Pons (tissue), 1 donor: ENCODE measurements around the gene TSPAN10.
"Not testable (repeated sequence)": the region's sequence is repeated elsewhere in the genome, so short reads cannot be mapped to it uniquely, and the experiment has no call there.

Experiments
- DNase-seq: peaks from one replicate; pipeline ENCODE4 v3.0.0-alpha.2; 2016; ENCODE audit warnings: low spot score

Gene TSPAN10

DNA sequence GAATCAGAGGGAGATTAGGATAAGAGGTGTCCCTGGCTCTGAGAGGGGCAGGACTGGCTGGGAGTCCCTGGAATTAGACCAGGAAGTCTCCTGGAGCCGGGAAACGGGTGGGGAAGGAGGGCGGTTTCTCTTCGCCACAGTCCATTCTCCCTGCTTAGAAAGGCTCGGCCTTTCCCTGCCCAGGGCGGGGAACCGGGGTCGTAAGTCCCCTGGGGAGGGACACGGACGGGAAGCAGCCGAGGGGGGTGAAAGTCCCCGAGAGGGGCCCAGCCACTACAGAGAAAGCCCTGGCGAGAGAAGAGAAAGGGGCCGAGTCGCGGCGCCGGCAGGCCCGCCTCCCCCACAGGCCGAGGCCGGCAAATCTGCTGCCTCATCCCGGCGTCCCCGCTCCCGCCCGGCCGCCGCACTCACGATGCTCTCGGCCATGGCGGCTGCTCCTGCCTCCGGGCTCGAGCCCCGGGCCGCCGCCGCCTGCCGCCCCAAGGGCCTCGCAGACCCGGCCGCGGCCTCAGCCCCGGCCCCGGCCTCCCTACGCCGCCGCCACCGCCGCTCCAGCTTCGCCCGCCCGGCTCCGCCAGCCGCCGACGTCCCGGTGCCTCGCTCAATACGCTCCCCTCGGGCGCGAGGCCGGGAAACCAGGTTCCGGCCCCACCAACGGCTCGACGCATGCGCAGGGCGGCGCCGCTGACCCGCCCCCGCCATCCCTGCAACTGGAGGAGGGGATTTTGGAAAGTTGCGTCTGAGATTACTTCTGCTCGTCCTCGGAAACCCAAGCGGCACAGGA, at the start of gene TSPAN10, which contains the start of gene NPLOC4:
TSS of gene TSPAN10 (plus strand) at position 692 of the 784 bp plus-strand sequence. CDS start 5,217 bp downstream, outside the sequence.
TSS of gene NPLOC4 (minus strand) at position 608 of the 784 bp plus-strand sequence. CDS start at position 426, 182 bp downstream.
- DNase-seq: peak; percentile 64

DNA sequence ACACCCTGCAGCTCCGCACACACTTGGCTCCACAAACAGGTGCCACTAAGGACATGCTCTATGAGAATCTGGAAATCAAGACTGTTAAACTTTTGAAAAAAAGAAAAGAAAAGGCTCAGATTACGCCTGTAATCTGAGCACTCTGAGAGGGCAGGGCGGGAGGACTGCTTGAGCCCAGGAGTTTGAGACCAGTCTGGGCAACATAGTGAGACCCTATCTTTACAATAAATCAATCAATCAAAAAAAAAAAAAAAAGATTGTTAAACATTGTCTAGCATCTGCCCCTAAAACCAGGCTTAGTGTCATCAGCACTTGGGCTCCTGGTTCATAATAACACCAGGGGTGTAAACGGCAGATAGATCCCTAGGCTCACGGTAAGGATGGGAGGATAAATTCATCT, 47.4 kb upstream of the TSPAN10 start:
- DNase-seq: no peak

DNA sequence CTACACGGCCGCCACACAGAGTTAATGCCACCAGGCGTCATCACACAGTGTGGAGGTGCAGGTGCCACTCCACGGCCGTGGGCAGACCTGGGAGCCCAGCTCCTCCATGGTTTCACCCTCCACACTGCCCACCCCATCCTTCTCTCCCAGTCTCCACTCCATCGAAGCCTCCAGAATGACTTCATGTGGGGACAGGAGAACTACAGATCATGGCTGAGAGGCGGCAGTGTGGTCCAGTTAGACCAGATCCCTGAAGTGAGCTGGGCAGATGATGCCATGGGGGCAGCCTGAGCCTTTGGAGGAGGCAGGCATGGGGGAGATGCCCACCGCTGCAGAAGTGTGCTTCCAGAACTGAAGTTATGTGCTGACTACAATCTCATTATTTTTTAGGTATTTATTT, 46.9 kb upstream of the TSPAN10 start:
- no peak for DNase-seq

DNA sequence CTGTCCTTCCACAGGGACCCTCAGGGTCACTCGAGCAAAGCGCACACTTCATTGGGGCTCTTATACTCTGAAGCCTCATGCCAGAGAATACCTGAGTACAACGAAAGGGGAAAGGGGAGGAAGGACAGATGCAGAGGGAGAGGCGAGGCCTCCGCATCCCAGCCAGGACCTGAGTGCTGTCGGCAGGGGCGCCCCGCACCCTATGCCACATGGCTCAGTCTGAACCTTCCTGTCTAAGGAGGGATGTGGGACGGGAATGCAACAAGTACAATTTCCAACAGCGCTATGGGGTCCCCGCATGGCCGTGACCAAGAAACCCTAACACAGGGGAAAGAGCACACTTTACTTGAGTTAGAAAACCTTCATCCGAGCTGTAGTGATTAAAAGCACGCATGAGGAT, 45.0 kb upstream of the TSPAN10 start:
- DNase-seq: no peak

DNA sequence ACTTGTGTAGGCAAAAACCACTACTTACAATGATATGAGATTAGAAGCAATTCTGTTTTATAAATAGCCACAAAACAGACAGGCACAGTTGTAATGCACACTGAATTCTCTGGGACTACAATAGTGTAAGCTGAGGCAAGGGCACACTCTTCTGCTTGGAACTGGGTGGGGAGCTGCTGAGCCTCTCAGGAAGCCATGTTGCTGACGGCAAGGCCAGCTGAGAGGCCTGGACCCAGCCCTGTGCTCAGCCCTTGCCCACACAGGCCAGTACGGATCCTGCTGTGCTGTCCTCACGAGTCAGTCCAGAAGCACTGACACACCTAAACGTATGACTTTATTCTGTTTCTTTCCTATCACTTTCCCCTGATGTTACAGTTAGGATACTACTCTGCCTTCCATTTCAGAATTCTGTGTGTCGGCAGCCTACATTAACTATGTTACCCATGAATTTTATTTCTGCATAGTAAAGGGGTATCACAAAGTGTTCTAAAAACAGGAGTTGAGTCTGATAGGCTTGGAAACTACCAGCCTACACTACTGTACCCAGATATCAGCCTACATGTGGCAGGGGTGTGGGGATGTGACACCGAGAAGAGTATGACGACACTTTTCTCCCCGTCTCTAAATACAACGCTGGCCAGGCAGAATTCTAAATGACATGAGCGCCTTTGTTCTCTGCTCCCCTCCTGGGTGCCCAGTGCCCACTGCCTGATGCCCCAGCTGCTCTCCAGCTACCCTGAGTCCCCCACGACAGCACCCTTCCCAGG, 43.7 kb upstream of the TSPAN10 start:
- DNase-seq: no peak

DNA sequence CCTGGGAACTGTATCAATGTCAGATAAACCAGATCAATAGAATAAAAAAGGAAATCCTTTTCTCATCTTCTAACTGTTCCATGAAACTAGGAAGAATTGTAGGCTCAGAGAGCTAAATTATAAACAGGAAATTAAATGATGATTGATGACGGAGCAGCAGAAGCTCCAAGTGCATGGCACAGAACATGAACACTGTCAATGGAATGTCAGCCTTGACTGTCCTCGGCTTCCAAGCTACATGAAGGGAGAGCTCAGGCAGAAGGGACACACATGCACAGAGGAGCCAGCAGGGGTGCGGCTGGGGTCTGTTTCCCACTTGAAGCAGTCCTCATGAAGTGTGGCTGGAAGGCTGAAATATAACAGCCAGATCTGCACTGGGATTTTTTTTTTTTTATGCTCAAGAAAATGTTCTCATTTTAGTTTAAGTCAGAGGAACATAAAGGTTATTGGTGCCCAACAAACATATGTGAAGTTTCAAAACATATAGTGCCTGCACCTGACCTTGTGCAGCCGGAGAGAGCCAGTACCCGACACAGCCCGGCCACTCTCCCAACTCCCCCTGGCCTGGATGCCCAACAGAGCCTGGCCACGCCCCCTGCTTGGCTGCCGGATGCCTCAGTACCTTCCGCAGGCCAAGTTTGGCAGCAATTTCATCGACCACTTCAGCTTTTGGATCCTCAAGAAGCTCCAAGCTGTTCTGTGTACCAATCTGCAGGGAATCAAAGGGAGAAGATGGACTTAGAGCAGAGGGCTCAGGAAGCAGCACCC, 37.1 kb upstream of the TSPAN10 start:
- no peak for DNase-seq

DNA sequence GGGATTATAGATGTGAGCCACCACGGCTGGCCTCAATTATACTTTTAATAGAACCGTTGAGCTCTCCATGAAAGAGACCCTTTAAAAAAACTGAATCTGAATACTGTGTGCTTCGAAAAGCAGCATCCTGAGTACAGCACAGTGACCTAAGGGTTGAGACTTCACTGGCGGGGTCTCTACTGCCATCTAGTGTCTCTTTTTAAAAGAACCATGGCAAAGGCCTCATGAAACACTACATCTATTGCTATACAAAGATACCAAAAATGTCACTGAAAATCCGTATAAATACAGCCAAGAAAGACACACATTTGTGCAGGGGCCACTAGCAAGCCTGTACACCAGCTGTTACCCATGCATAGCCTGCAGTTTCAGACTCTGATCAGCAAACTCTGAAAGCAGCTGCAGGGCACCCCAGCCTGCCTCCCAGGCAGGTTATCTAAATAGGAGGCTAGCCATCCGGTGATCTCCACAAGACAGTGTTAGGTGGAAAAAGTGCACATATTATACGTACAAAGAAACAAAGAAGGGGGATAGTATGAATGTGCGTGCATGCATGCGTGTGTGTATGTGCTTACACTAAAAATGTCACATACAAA, 35.4 kb upstream of the TSPAN10 start:
- peak; percentile 62 for DNase-seq

DNA sequence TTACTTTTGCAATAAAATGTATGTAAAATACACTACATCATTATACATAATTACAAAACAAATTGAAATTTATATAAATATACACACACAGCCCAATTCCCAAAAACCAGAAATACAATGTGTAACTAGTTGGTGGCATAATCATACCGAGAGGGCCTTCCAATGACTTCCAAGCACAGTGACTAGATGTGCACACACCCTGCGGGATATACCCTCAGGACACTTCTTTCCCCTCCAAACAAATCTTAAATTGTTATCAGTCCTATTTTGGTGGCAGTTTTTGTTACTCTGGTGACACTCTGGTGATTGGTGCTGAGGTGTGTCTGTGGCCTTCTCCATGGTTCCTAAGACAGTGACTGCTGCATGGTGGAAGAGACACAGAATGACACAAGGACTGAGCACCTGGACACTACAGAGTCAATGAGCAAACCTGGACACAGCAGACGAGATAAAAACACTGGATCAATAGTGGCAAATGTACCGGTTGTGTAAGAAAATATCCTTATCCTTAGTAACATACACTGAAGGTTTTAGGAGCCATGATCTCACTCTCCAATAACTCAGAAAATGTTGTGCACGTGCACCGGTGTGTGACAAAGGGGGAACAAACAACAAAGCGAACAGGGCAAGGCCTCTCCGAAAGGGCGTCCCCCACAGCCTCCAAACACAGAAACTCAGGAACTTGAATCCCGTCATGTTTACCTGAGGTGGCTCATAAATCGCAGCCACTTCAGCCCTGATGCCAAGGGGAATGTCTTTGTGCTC, 33.0 kb upstream of the TSPAN10 start:
- no peak for DNase-seq

DNA sequence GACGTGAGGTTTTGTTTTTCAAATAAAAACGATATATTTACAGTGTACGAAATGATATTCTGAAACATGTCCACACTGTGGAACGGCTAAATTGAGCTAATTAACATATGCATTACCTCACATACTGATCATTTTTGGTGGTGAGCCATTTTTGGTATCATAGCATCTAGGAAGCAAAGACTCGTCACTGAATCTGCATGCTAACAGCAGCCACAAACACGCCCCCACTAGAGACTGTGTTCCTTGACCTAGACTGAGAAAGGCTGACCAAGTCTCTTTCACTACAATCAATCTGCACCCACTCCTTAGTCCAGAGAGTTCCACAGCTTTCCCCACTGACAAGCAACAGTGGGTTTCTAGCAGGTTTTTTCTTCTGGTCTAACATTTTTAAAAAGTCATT, 29.6 kb upstream of the TSPAN10 start:
- no peak for DNase-seq

DNA sequence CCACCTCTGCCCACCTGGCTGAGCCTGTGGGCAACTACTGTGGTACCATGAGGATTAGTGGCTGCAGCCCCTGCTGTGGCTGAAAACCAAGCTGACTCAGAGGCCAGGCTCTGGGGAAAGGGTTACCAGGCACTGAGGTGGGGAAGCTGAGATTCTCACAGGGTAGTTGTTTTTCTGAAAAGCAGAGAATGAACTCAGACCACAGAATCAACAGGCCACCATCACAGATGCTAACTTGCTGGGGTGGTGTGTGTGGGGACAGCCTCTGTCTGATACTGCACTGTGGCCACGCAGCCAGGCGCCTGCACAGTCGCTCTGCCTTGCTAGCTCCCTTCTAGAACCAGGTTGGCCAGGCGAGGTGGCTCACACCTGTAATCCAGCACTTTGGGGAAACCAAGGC, 28.9 kb upstream of the TSPAN10 start:
- no peak for DNase-seq

DNA sequence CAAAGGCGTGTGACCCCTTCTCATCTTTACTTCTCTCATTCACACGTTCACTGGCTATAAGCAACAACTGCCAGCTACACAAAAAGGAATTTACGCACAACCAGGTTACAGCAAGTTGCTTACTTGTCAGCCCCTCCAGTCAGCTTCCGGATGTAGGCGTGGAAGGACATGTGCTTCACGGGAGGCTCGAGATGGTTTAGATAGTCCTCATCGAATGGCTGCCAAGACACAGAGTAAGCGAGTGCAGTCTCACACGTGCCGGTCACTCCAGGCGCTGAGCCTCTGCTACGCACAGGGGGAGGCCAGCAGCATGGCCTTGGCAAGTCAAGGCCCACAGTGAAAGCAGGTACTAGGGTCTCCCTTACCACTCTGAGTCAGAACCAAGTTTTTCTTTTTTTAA, 28.4 kb upstream of the TSPAN10 start:
- DNase-seq: no peak

DNA sequence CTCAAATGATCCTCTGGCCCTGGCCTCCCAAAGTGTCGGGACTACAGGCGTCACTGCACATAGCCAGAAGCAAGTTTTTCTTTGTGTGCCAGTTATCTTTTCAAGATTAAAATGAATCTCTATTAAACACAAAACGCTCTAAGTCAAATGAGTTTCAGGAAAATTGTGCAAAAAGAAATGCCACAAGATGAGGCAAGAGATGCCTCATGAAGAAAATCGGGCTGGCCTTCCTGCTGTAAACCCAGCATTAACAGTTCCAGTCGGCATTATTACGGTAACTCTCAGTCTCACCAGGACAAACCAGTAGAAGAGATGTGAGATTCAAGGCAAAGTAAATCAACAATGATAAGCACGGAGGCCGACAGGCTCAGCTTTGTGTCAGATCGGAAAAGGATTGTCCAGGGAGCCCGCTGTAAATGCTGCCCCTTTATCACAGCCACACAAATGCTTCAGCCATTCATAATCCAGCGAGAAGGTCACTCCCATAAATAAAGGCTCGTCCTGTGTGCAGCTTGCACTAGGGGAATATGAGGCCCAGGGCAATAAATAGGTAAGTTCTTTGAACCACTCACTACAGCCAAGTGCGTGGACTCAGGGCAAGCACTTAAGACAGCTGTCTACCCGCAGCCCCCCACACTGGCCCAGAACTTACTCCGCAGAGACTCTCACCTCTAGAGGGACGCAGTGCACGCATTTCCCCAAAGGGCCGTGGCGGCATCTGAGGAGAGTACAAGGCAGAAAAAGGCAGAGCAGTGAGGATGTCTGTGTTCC, 27.3 kb upstream of the TSPAN10 start:
- no peak for DNase-seq

DNA sequence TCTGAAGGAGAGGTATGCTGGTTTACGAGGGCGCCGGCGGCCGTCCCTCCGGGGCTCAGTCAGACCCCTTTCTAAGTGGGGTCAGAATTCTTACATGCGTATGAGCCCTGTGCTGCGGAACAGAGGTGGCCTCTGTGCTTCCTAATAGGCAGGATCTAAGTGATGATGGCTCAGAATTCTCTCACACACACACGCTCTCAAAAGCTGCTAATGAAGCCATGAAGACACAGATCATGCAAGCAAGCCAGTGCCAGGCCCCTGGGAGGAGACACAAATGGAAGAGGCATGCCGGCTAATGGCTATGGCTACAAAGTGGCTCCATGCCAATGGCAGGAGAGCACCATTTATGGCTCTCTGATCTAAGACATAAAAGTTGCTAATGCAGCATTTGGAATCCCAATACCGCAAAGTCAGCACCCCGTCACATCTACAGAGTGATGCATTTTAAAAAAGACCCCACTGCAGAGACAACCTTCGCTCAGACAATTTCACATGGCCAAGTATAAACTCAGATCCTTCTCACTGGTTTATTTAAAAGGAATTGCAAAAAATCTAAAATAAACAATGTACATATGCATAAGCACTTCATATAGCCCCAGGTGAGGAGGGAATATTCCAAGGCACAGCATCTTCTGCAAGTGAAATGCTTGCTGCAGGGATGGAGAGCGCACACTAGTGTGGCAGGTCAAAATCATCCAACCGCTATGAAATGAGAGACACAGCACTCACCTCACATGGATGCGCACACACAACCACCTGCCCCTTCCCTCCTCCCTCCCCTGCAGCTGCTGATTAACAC, 24.6 kb upstream of the TSPAN10 start:
- DNase-seq: no peak

DNA sequence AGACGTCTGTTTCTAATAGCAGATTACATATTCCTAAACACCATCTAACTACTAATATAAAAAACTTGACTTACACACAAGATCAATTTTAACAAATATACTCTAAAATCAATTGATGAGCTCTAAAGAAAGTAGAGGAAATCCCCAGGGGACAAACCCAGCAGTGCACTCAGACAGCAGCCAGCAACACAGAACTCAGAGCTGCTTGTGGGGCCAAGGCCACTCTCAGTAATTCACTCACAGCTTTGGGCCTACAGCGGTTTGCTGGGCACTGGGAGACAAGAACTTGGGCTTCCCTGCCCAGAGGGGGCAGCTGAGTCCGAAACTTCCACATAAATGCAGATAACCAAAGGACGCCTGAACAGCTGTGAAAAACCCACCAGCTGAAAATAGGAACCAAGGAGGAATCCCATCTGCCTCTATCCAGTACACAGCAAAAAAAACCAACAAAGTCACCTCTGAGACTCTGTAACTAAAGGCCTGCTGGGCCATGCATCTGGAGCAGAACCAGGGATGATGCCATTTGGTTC, 21.5 kb upstream of the TSPAN10 start:
- no peak for DNase-seq

DNA sequence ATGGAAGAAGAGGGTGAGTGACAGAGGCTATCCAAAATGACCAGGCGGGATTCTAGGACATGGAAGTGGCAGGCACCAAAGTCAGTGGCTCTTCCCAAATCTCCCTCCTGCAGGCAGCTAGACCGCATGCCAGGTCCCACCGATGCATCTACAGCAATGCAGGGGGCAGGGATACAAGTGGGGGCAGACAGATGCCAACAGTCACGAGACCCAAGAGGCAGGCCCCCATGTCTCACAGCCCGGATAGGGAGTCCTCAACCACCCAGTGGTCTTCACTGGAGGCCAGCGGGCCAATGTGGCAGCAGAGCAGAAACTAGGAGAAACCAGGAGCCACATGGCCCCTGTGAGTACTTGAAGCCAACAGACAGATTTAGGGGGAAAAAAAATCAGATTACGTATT, 20.1 kb upstream of the TSPAN10 start:
- no peak for DNase-seq

DNA sequence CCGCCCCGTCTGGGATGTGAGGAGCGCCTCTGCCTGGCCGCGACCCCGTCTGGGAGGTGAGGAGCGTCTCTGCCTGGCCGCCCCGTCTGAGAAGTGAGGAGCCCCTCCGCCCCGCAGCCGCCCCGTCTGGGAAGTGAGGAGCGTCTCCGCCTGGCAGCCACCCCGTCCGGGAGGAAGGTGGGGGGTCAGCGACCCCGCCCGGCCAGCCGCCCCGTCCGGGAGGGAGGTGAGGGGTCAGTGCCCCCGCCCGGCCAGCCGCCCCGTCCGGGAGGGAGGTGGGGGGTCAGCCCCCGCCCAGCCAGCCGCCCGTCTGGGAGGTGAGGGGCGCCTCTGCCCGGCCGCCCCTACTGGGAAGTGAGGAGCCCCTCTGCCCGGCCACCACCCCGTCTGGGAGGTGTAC, 18.7 kb upstream of the TSPAN10 start:
- not testable (repeated sequence) for DNase-seq

DNA sequence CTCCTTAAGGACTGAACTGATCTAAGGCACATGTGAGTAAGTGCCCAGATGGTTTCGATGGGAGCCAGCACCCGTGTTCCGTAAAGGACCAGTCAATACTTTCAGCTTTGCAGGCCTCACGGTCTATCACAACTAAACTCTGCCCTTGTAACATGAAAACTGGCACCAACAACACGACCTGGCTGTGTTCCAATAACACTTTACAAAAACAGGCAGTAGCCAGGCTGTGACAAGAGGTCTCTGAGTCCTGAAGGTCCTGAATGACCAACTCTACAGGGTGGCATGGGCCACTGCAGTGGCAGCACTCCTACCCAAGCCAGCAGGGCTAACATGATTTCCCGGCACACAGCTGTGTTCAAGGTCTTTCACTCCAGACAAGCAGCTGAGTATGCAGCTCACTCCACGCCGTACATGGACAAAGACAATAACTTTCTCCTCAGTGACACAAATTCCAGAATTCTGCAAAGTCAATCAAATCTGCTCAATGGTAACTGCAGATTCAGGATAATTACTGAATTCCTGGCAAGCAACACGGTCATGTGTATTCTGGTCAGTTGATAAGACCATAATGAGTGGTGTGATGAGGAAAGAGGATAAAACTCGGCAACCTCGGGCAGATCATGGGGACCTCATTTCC, 15.4 kb upstream of the TSPAN10 start:
- peak; percentile 29 for DNase-seq

DNA sequence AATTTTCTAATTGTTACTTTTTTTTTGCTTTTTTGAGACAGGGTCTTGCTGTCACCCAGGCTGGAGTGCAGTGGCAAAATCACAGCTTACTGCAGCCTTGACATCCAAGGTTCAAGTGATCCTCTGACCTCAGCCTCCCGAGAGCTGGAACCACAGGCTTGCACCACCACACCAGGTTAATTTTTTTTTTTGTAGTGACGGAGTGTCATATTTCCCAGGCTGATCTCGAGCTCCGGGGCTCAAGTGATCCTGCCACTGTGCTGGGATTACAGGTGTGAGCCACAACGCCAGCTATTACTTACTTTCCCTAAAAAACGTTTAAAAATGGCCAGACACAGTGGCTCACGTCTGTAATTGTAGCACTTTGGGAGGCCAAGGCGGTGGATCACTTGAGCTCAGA, 6.7 kb upstream of the TSPAN10 start:
- no peak for DNase-seq

DNA sequence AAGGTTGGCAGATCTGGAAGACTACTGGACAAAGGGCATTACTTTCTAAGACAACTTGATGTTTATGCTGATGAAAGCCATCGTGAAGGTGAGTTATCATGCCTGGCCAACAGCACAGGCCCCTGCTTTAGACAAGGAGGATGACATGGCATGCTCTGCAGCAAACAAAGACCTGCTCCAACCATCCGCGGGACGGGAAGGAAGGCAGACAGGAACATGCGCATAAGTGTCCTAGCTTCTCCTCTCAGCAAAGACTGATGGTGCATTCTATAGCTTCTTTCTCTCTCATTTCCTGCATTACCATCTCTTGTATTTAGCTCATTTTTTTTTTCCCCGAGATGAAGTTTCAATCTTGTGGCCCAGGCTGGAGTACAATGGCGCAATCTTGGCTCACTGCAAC, 5.5 kb upstream of the TSPAN10 start:
- DNase-seq: no peak
